GM23338 (cell line): ENCODE data around the gene LRRC4B. TPM values are rescaled to one million over a fixed set of nuclear protein-coding genes. Genes with fewer than 3 reads are reported as not detected.

Experiments used
- ATAC-seq: fragments of 200-7000 bp; cut with Tn5 transposase; 3 replicates; pipeline ENCODE4 v1.9.1; 2020
- DNase-seq: peaks from one replicate; pipeline ENCODE4 v3.0.0-alpha.2; 2015; ENCODE audit warnings: low spot score
- H2AFZ ChIP-seq: fragments of 200-600 bp; sonication (generic); 2 replicates; pipeline ENCODE4 v1.8.0; 2016; ENCODE audit warnings: antibody characterized with exemption, mild to moderate bottlenecking, moderate library complexity
- H3F3A ChIP-seq: fragments of 200-600 bp; sonication (generic); replicated peaks from 2 replicates; pipeline ENCODE4 v1.8.0; 2017; ENCODE audit warnings: antibody characterized with exemption, mixed run types, low read depth
- H3K27ac ChIP-seq: fragments of 200-600 bp; sonication (generic); 2 replicates; pipeline ENCODE4 v1.6.1; 2016; ENCODE audit warnings: low read depth
- H3K27me3 ChIP-seq: fragments of 200-600 bp; sonication (generic); 2 replicates; pipeline ENCODE4 v1.8.0; 2016; ENCODE audit warnings: mild to moderate bottlenecking, mixed run types, moderate library complexity; ENCODE audit not compliant: insufficient read depth
- H3K36me3 ChIP-seq: fragments of 200-600 bp; sonication (generic); 2 replicates; pipeline ENCODE4 v1.8.0; 2016; ENCODE audit warnings: mild to moderate bottlenecking; ENCODE audit not compliant: insufficient read depth
- H3K4me1 ChIP-seq: fragments of 200-600 bp; sonication (generic); 2 replicates; pipeline ENCODE4 v1.8.0; 2016; ENCODE audit warnings: mild to moderate bottlenecking, moderate library complexity; ENCODE audit not compliant: insufficient read depth
- H3K4me2 ChIP-seq: fragments of 200-600 bp; sonication (generic); 2 replicates; pipeline ENCODE4 v1.7.1; 2017; ENCODE audit warnings: mixed run types
- H3K4me3 ChIP-seq: fragments of 200-600 bp; sonication (generic); 2 replicates; pipeline ENCODE4 v1.6.1; 2016; ENCODE audit warnings: mixed run types
- H3K79me2 ChIP-seq: fragments of 200-600 bp; sonication (generic); replicated peaks from 2 replicates; pipeline ENCODE4 v1.8.0; 2017; ENCODE audit warnings: mild to moderate bottlenecking; ENCODE audit not compliant: insufficient read depth
- H3K9me2 ChIP-seq: fragments of 200-600 bp; sonication (generic); 2 replicates; pipeline ENCODE4 v1.8.0; 2017; ENCODE audit not compliant: insufficient read depth
- H4K20me1 ChIP-seq: fragments of 200-600 bp; sonication (generic); replicated peaks from 2 replicates; pipeline ENCODE4 v1.8.0; 2017; ENCODE audit warnings: mild to moderate bottlenecking; ENCODE audit not compliant: insufficient read depth
- H3K27ac Mint-ChIP-seq: 2 replicates; pipeline ENCODE4 v1.8.0; 2020; ENCODE audit warnings: inconsistent platforms, mild to moderate bottlenecking, moderate library complexity, mixed read lengths
- H3K27me3 Mint-ChIP-seq: 3 replicates; pipeline ENCODE4 v1.8.0; 2022; ENCODE audit warnings: low read depth, mild to moderate bottlenecking, moderate library complexity, mixed read lengths, inconsistent platforms; ENCODE audit not compliant: insufficient read depth, poor library complexity
- H3K36me3 Mint-ChIP-seq: 3 replicates; pipeline ENCODE4 v1.8.0; 2021; ENCODE audit warnings: low read depth, mild to moderate bottlenecking, inconsistent platforms, moderate library complexity, mixed read lengths
- H3K4me1 Mint-ChIP-seq: 3 replicates; pipeline ENCODE4 v1.8.0; 2020; ENCODE audit warnings: mild to moderate bottlenecking, inconsistent platforms, mixed read lengths
- H3K4me3 Mint-ChIP-seq: 3 replicates; pipeline ENCODE4 v1.8.0; 2021; ENCODE audit warnings: moderate library complexity, mild to moderate bottlenecking, inconsistent platforms, mixed read lengths
- H3K9me3 Mint-ChIP-seq: 3 replicates; pipeline ENCODE4 v1.8.0; 2020; ENCODE audit warnings: moderate library complexity, mild to moderate bottlenecking, inconsistent platforms, mixed read lengths
- CREB1 ChIP-seq: fragments of 250-450 bp; sonication (Bioruptor Pico); IDR thresholded peaks from 2 replicates; pipeline ENCODE4 v1.5.0; 2020; ENCODE audit warnings: low read depth, mild to moderate bottlenecking, moderate library complexity
- CTCF ChIP-seq, 2 experiments: fragments of 200-600 bp in 1 of 2; sonication (generic) in 1 of 2; conservative IDR thresholded peaks; 2 replicates each; pipeline versions ENCODE4 v1.5.1 to v1.6.1; 2016 to 2017; ENCODE audit warnings: antibody characterized with exemption in 2 of 2, low read depth in 2 of 2, mild to moderate bottlenecking in 2 of 2, moderate library complexity in 1 of 2
- ETS1 ChIP-seq: IDR thresholded peaks from 2 replicates; pipeline ENCODE4 v1.6.1; 2016; ENCODE audit warnings: antibody characterized with exemption
- EZH2 ChIP-seq: fragments of 200-600 bp; sonication (generic); IDR thresholded peaks from one replicate; pipeline ENCODE4 v1.8.0; 2017; ENCODE audit warnings: antibody characterized with exemption, mild to moderate bottlenecking, low read depth; ENCODE audit not compliant: unreplicated experiment
- EZH2phosphoT487 ChIP-seq: fragments of 200-600 bp; sonication (generic); IDR thresholded peaks from one replicate; pipeline ENCODE4 v1.8.1; 2018; ENCODE audit warnings: antibody characterized with exemption; ENCODE audit not compliant: unreplicated experiment
- JUNB ChIP-seq: IDR thresholded peaks from one replicate; pipeline ENCODE4 v1.6.1; 2016; ENCODE audit warnings: antibody characterized with exemption; ENCODE audit not compliant: unreplicated experiment
- NANOG ChIP-seq: IDR thresholded peaks from 2 replicates; pipeline ENCODE4 v1.6.1; 2016; ENCODE audit warnings: antibody characterized with exemption, borderline replicate concordance
- POLR2AphosphoS5 ChIP-seq: IDR thresholded peaks from 2 replicates; pipeline ENCODE4 v1.6.1; 2016; ENCODE audit warnings: antibody characterized with exemption, low read depth
- REST ChIP-seq: IDR thresholded peaks from one replicate; pipeline ENCODE4 v1.6.1; 2018; ENCODE audit warnings: antibody characterized with exemption; ENCODE audit not compliant: unreplicated experiment
- STAT1 ChIP-seq: IDR thresholded peaks from one replicate; pipeline ENCODE4 v1.6.1; 2016; ENCODE audit warnings: antibody characterized with exemption; ENCODE audit not compliant: unreplicated experiment
- ZNF114 ChIP-seq: fragments of 250-450 bp; sonication (Bioruptor Pico); IDR thresholded peaks from 2 replicates; pipeline ENCODE4 v1.5.0; 2020; ENCODE audit warnings: mild to moderate bottlenecking, moderate library complexity
- ZNF331 ChIP-seq: fragments of 250-450 bp; sonication (Bioruptor Pico); IDR thresholded peaks from 2 replicates; pipeline ENCODE4 v1.5.0; 2020; ENCODE audit warnings: low read depth, mild to moderate bottlenecking, moderate library complexity
- ZNF462 ChIP-seq: fragments of 250-450 bp; sonication (Bioruptor Pico); IDR thresholded peaks from 2 replicates; pipeline ENCODE4 v1.5.0; 2020; ENCODE audit warnings: mild to moderate bottlenecking, moderate library complexity
- polyA plus RNA-seq: library from polyadenylated mRNA; unstranded; fragments of >200 nt; fragmentation: Nextera tagmentation; extraction: Ambion mirVana; gene quantifications from 2 replicates; pipeline ENCODE4 v1.2.1, GENCODE V29; 2016
- total RNA-seq: library from RNA; depleted of rRNA; stranded (reverse); fragments of >200 nt; shearing (Covaris generic); gene quantifications from 2 replicates; pipeline ENCODE4 v1.2.3, GENCODE V29; 2014

Gene LRRC4B
- total and polyA plus RNA-seq, 2 experiments from 2014 or later = 2.0 to 13.2 TPM

- H3K27me3 ChIP-seq = peaks cover 54% of the 10 kb centered on the region
- H3K4me1 ChIP-seq = peaks cover 28% of the 10 kb centered on the region
- Mint-ChIP-seq H3K4me3 (no peak overlapping the region; the same call in 2 of the 3 replicates), H3K9me3 (peaks cover 83% of the 10 kb centered on the region), H3K36me3 (peaks cover 40% of the 10 kb centered on the region), H3K27ac (no peak overlapping the region), H3K4me1 (no peaks in the 10 kb centered on the region), H3K27me3 (peaks cover 17% of the 10 kb centered on the region)
- H3K79me2 ChIP-seq = no peaks in the 10 kb centered on the region
- H3K27ac ChIP-seq = no peak overlapping the region
- ATAC-seq (no peak), DNase-seq (no peak)
- H3K4me3 ChIP-seq = no peak overlapping the region
- H3K9me2 ChIP-seq = no peaks in the 10 kb centered on the region
- peak overlapping the region; percentile 87; the same call in 1 of the 2 replicates for H3K4me2 ChIP-seq
- H3K36me3 ChIP-seq = no peaks in the 10 kb centered on the region
- H2AFZ ChIP-seq = no peak overlapping the region
- 0 out of 2 replicates have a peak, but pooled peaks cover 3% of the 10 kb centered on the region for H4K20me1 ChIP-seq
- H3F3A ChIP-seq = peaks cover 4% of the 10 kb centered on the region; the same call in 1 of the 2 replicates
- TF ChIP-seq POLR2AphosphoS5 (no peak), STAT1 (no peak), ZNF114 (CRISPR knock-in tag) (no peak), JUNB (no peak), REST (no peak), CTCF (conservative IDR thresholded peaks at IDR 0.05; ENCODE audit: low read depth in 2 of 2) (no peak), EZH2phosphoT487 (no peak), EZH2 (no peak), ZNF331 (no peak), ZNF462 (CRISPR knock-in tag) (no peak), NANOG (no peak), ETS1 (no peak), CREB1 (CRISPR knock-in tag) (no peak)
Observed at GRCh38 chr19:50564229-50565105, 3.8 kb downstream of the LRRC4B start.
